Uterus (tissue), 4 donors: ENCODE measurements around the gene NRGN. TPM values are rescaled to one million over a fixed set of nuclear protein-coding genes. Genes with fewer than 3 reads are reported as not detected.

ENCODE experiments used
- DNase-seq, 2 donors: peaks; one replicate each; pipeline ENCODE4 v3.0.0-alpha.2; 2019 to 2020
- H3K27ac ChIP-seq, 2 donors: fragments of 200-600 bp; sonication (generic); 1 replicate in 1 of 2; 2 replicates in 1 of 2; pipeline ENCODE4 v1.5.1; 2016 to 2018
- H3K27me3 ChIP-seq, 2 donors: fragments of 200-600 bp; sonication (generic); one replicate each; pipeline ENCODE4 v1.5.1; 2018 to 2019; ENCODE audit warnings: control low read depth in 1 of 2
- H3K36me3 ChIP-seq, 2 donors: fragments of 200-600 bp; sonication (generic); one replicate each; pipeline ENCODE4 v1.5.1; 2019; ENCODE audit warnings: control low read depth in 1 of 2
- H3K4me1 ChIP-seq, 2 donors: fragments of 200-600 bp; sonication (generic); one replicate each; pipeline ENCODE4 v1.5.1; 2018 to 2019; ENCODE audit warnings: control low read depth in 1 of 2
- H3K4me3 ChIP-seq, 2 donors: fragments of 200-600 bp; sonication (generic); 1 replicate in 1 of 2; 2 replicates in 1 of 2; pipeline ENCODE4 v1.5.1; 2018 to 2019; ENCODE audit warnings: mild to moderate bottlenecking in 1 of 2
- H3K9me3 ChIP-seq, 2 donors: fragments of 200-600 bp; sonication (generic); one replicate each; pipeline ENCODE4 v1.5.1; 2019; ENCODE audit warnings: control low read depth in 1 of 2
- POLR2A ChIP-seq, 2 donors: fragments of 450-650 bp; IDR thresholded peaks; one replicate each; pipeline ENCODE4 v1.6.1; 2016; ENCODE audit warnings: antibody characterized with exemption in 2 of 2, mild to moderate bottlenecking in 1 of 2, moderate library complexity in 1 of 2
- intact Hi-C: fragments of 100-400 bp; cut with DNase I; formaldehyde crosslinking; loops from one replicate; pipeline ENCODE4 v1.15.1; 2023; ENCODE audit warnings: low total_unique reads
- total RNA-seq, 4 donors: library from RNA; depleted of rRNA in 3 of 4; stranded (reverse); fragments of >200 nt in 3 of 4; gene quantifications; one replicate each; pipeline versions ENCODE4 v1.1.0 to v1.2.4, GENCODE V29; 2014 to 2023
- TF ChIP-seq, protein P1 (sequence below), 4 experiments: fragments of 200-600 bp in 2 of 4; fragments of 450-650 bp in 2 of 4; sonication (generic) in 2 of 4; IDR thresholded peaks; one replicate each; pipeline ENCODE4 v1.5.1; 2016 to 2019; ENCODE audit warnings: antibody characterized with exemption in 4 of 4, mild to moderate bottlenecking in 2 of 4, moderate library complexity in 1 of 4
- donor health status: DM: yes; HTN: yes; CAD: no.

NRGN gene
- total RNA-seq, 4 donors from 2014 or later, result 0.62 to 16.4 TPM; not detected in 2

DNA sequence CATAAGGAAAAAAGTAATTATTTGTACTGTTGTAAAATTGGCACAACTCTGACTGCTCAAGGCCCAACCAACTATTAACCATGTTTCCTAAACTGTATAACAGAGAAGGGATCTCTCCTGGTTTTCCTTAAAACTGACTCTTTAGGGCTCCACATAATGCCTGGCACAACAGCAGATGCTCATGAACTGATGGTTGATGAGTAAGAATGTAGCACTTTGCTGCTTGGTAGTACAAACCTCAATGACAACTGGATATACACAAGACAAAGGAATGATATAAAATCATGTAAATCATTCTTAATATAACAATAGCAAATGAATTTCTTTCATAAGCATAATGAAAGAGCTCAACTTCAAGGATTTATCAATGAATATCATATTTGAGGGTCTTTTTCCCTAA, 48.8 kb downstream of the NRGN start:
- Histone ChIP-seq H3K4me1 (no peaks in the 10 kb centered on the region), H3K4me3 (no peak overlapping the region), H3K36me3 (no peaks in the 10 kb centered on the region), H3K27me3 (no peaks in the 10 kb centered on the region), H3K27ac (no peak overlapping the region), H3K9me3 (no peaks in the 10 kb centered on the region)
- no peak for DNase-seq
- intact Hi-C loops, result no loop called here
- TF ChIP-seq, protein P1, sequence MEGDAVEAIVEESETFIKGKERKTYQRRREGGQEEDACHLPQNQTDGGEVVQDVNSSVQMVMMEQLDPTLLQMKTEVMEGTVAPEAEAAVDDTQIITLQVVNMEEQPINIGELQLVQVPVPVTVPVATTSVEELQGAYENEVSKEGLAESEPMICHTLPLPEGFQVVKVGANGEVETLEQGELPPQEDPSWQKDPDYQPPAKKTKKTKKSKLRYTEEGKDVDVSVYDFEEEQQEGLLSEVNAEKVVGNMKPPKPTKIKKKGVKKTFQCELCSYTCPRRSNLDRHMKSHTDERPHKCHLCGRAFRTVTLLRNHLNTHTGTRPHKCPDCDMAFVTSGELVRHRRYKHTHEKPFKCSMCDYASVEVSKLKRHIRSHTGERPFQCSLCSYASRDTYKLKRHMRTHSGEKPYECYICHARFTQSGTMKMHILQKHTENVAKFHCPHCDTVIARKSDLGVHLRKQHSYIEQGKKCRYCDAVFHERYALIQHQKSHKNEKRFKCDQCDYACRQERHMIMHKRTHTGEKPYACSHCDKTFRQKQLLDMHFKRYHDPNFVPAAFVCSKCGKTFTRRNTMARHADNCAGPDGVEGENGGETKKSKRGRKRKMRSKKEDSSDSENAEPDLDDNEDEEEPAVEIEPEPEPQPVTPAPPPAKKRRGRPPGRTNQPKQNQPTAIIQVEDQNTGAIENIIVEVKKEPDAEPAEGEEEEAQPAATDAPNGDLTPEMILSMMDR (IDR thresholded peaks at IDR 0.05), result no peak
- TF ChIP-seq POLR2A (IDR thresholded peaks at IDR 0.05), result no peak

DNA sequence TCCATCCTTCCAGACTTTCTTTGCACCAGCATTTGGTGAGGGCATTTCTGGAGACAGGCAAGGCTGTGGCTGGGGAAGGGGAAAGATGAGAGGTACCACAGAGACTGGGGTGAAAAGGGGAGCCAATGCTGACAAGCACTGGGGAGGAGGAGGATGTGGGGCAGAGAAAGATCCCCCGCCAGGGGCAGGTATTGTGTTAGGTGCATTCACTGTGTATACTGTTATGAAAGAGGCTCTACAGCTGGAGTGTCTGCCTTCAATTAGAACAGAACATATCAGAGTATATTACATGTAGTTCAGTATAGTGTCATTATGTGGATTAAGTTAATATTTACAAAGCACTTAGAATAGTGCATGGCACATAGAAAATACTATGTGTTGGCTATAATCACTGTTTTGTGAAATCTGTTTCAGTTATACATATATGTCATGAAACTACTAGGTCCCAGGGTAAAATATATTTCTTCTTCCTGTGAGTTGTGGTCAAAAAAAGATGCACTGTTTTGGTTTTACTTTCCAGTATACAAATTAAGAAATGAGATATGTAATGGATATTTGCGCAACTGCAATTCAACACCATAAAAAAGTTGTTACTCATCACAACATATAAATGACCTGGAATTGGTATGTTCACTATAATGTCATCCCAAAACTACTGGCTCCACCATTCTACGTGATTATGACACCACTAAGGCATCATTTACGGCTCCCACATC, 52.0 kb downstream of the NRGN start:
- intact Hi-C loops, result no loop called here
- no peak overlapping the region for H3K4me3 ChIP-seq
- H3K4me1 ChIP-seq, result no peaks in the 10 kb centered on the region
- H3K9me3 ChIP-seq, result no peaks in the 10 kb centered on the region
- no peaks in the 10 kb centered on the region for H3K27me3 ChIP-seq
- no peak for DNase-seq
- TF ChIP-seq POLR2A (IDR thresholded peaks at IDR 0.05), result no peak
- TF ChIP-seq, protein P1 (IDR thresholded peaks at IDR 0.05), result no peak
- H3K36me3 ChIP-seq, result no peaks in the 10 kb centered on the region
- no peak overlapping the region for H3K27ac ChIP-seq

DNA sequence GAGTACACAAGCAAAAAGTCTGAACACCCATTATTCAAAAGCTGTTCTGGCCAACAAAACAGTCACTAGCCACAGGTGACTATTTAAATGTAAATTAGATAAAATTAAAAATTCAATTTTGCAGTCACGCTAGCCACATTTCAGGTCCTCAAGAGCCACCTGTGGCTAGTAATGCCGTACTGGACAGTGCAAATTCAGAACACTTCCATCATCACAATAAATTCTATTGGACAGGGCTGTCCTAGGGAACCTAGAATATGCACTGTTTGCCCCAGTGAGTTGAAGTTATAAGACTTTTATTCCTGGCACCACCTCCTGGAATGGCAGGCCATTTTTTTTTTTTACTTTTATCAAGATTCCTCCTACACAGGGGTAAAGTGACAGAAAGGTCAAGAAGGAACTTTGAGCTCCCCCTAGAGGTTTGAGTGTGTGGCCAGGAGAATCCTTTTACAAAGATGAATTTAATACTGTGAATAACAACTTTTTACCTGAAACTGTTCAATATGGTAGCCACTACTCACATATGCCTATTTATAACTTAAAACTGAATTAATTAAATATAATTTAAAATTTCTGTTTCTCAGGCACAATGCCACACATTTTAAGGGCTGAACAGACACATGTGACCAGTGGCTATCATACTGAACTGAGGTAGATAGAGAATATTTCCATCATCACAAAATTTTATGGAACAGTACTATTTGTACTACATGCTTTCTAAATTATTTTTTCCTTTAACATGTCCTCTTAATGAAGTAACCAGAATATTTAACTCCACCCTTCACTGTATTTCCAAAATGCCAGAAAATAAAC, 53.9 kb downstream of the NRGN start:
- Histone ChIP-seq H3K27me3 (no peaks in the 10 kb centered on the region), H3K27ac (no peak overlapping the region), H3K9me3 (no peaks in the 10 kb centered on the region), H3K4me1 (no peaks in the 10 kb centered on the region), H3K36me3 (no peaks in the 10 kb centered on the region), H3K4me3 (no peak overlapping the region)
- TF ChIP-seq POLR2A (IDR thresholded peaks at IDR 0.05), result no peak
- TF ChIP-seq, protein P1 (IDR thresholded peaks at IDR 0.05), result peak in 3 of 4 experiments; percentile 32 to 41 (median 37)
- DNase-seq, result no peak
- intact Hi-C loops, result no loop called here

GRCh38 chr11:124796312-124796711, 56.6 kb downstream of the NRGN start:
- H3K27ac ChIP-seq, result no peak overlapping the region
- no peaks in the 10 kb centered on the region for H3K27me3 ChIP-seq
- no peaks in the 10 kb centered on the region for H3K36me3 ChIP-seq
- no peaks in the 10 kb centered on the region for H3K4me1 ChIP-seq
- intact Hi-C loops, result no loop called here
- DNase-seq, result no peak
- no peaks in the 10 kb centered on the region for H3K9me3 ChIP-seq
- H3K4me3 ChIP-seq, result no peak overlapping the region
- TF ChIP-seq, protein P1 (IDR thresholded peaks at IDR 0.05), result no peak
- no peak for TF ChIP-seq POLR2A (IDR thresholded peaks at IDR 0.05)

Other genes starting within 250 kb of the NRGN start
- not detected for gene OR8B12, start 196.3 kb upstream of the NRGN start, total RNA-seq
- gene OR8A1, start 169.9 kb upstream of the NRGN start, total RNA-seq, result not detected
- not detected for gene PANX3, start 128.5 kb upstream of the NRGN start, total RNA-seq
- gene TBRG1, start 117.1 kb upstream of the NRGN start, total RNA-seq, result 10 to 100 TPM; 25.4 to 61.0 (median 38.9) TPM
- gene SIAE, start 66.2 kb upstream of the NRGN start, total RNA-seq, result 1 to 10 TPM in 3 of 4 donors, under 1 TPM in 1; 0.77 to 7.5 (median 5.3) TPM
- 1 to 10 TPM in 3 of 4 donors, under 1 TPM in 1; 0.51 to 9.0 (median 2.7) TPM for gene SPA17, start 66.0 kb upstream of the NRGN start, total RNA-seq
- gene VSIG2, start 12.3 kb downstream of the NRGN start, total RNA-seq, result 1 to 10 TPM in 2 of 4 donors, not detected in 2; 1.9 to 2.2 TPM
- gene ESAM, start 22.3 kb downstream of the NRGN start, total RNA-seq, result 10 to 100 TPM; 18.7 to 91.6 (median 47.7) TPM
- gene MSANTD2, start 60.5 kb downstream of the NRGN start, total RNA-seq, result 10 to 100 TPM in 3 of 4 donors, 1 to 10 TPM in 1; 5.1 to 36.6 (median 24.5) TPM
- gene ROBO3, start 125.5 kb downstream of the NRGN start, total RNA-seq, result 10 to 100 TPM in 2 of 4 donors, 1 to 10 TPM in 2; 7.1 to 21.8 (median 11.1) TPM
- 10 to 100 TPM; 11.2 to 96.6 (median 46.6) TPM for gene ROBO4, start 157.9 kb downstream of the NRGN start, total RNA-seq
- not detected for gene HEPN1, start 179.3 kb downstream of the NRGN start, total RNA-seq
- gene HEPACAM, start 196.1 kb downstream of the NRGN start, total RNA-seq, result not detected
- gene CCDC15, start 214.3 kb downstream of the NRGN start, total RNA-seq, result 1 to 10 TPM in 3 of 4 donors, under 1 TPM in 1; under 0.01 to 3.5 (median 1.7) TPM